Spleen (tissue), 11 donors: ENCODE measurements around the gene SLIT1. TPM values are rescaled to one million over a fixed set of nuclear protein-coding genes. Genes with fewer than 3 reads are reported as not detected.

ENCODE experiments used
- DNase-seq: peaks from one replicate; pipeline ENCODE4 v3.0.0-alpha.2; 2020
- H3K27ac ChIP-seq, 8 donors: fragments of 200-600 bp; sonication (generic) in 7 of 8; 1 replicate in 4 of 8; 2 replicates in 4 of 8; pipeline versions ENCODE4 v1.5.0 to v1.8.0; 2016 to 2021; ENCODE audit warnings: inconsistent platforms in 4 of 8, mild to moderate bottlenecking in 4 of 8, moderate library complexity in 1 of 8
- H3K27me3 ChIP-seq, 7 donors: fragments of 200-600 bp; sonication (generic) in 6 of 7; replicated peaks in 1 of 7; 1 replicate in 4 of 7; 2 replicates in 3 of 7; pipeline versions ENCODE4 v1.5.0 to v1.8.0; 2016 to 2021; ENCODE audit warnings: inconsistent platforms in 3 of 7, mild to moderate bottlenecking in 1 of 7
- H3K36me3 ChIP-seq, 6 donors: fragments of 200-600 bp; sonication (generic) in 5 of 6; 1 replicate in 4 of 6; 2 replicates in 2 of 6; pipeline versions ENCODE4 v1.5.0 to v1.8.0; 2016 to 2021; ENCODE audit warnings: inconsistent platforms in 2 of 6
- H3K4me1 ChIP-seq, 6 donors: fragments of 200-600 bp; sonication (generic) in 5 of 6; 1 replicate in 3 of 6; 2 replicates in 3 of 6; pipeline versions ENCODE4 v1.5.0 to v1.8.0; 2016 to 2021; ENCODE audit warnings: inconsistent platforms in 3 of 6
- H3K4me3 ChIP-seq, 8 donors: fragments of 200-600 bp; sonication (generic) in 7 of 8; 1 replicate in 4 of 8; 2 replicates in 4 of 8; pipeline versions ENCODE4 v1.5.0 to v1.8.0; 2016 to 2021; ENCODE audit warnings: inconsistent platforms in 4 of 8, mild to moderate bottlenecking in 4 of 8, moderate library complexity in 2 of 8
- H3K9me3 ChIP-seq, 8 donors: fragments of 200-600 bp; sonication (generic) in 7 of 8; 1 replicate in 4 of 8; 2 replicates in 4 of 8; pipeline versions ENCODE4 v1.5.0 to v1.8.0; 2016 to 2021; ENCODE audit warnings: inconsistent platforms in 4 of 8
- CTCF ChIP-seq, 11 experiments: fragments of 200-600 bp in 7 of 11; fragments of 450-650 bp in 4 of 11; sonication (generic) in 4 of 11; IDR thresholded peaks in 8 of 11; conservative IDR thresholded peaks in 3 of 11; 1 replicate in 7 of 11; 2 replicates in 4 of 11; pipeline versions ENCODE4 v1.4.0 to v1.8.0; 2016 to 2021; ENCODE audit warnings: antibody characterized with exemption in 11 of 11, inconsistent platforms in 4 of 11, mild to moderate bottlenecking in 1 of 11
- POLR2A ChIP-seq, 3 donors: fragments of 450-650 bp; IDR thresholded peaks; one replicate each; pipeline ENCODE4 v1.5.1; 2017; ENCODE audit warnings: antibody characterized with exemption in 3 of 3, mild to moderate bottlenecking in 1 of 3
- POLR2AphosphoS5 ChIP-seq, 3 donors: sonication (generic); formaldehyde crosslinking; IDR thresholded peaks; one replicate each; pipeline ENCODE4 v1.5.1; 2017; ENCODE audit warnings: antibody characterized with exemption in 3 of 3
- WGBS, 5 donors: extraction: QIAGEN DNeasy Blood & Tissue Kit in 3 of 5; methylation state at CpG; one replicate each; pipeline versions ENCODE4 v1.1.5 to v1.1.7; 2013 to 2018; 5-methylcytosine and 5-hydroxymethylcytosine counted together
- intact Hi-C: fragments of 100-400 bp; cut with DNase I; formaldehyde crosslinking; loops from one replicate; pipeline ENCODE4 v1.15.0; 2023; ENCODE audit warnings: low total_unique reads
- polyA plus RNA-seq, 3 donors: library from polyadenylated mRNA; stranded (reverse); fragments of 200-250 nt; gene quantifications; one replicate each; pipeline ENCODE4 v1.2.1, GENCODE V29; 2013
- total RNA-seq, 7 donors: library from RNA; depleted of rRNA in 3 of 7; stranded (reverse); fragments of >200 nt in 3 of 7; fragmentation: NEBNext Ultra II Directional in 4 of 7; extraction: Animal tissue kit (Norgen Biotek cat#: 25700) in 4 of 7; gene quantifications; one replicate each; pipeline versions ENCODE4 v1.1.0 to v1.2.1, GENCODE V29; 2016 to 2021
- donor health status: healthy with polysubstance abuse.
- donor health status: DM: no; HTN: no; CAD: no; lungs with moderate emphysema.
- donor health status: DM: no; HTN: no; CAD: no.
- donor health status: Bipolar disorder and iron deficiency.
- donor health status: healthy.
- donor health status: DM: no; HTN: no; CAD: no.
- donor health status: DM: yes; HTN: yes; CAD: no.

SLIT1 gene
- total and polyA plus RNA-seq, 10 donors: 0.11 to 0.82 (median 0.52) TPM

GRCh38 chr10:97127509-97127908, 58.2 kb downstream of the SLIT1 start:
- DNase-seq: peak; percentile 34
- no peak for TF ChIP-seq POLR2AphosphoS5 (IDR thresholded peaks at IDR 0.05)
- TF ChIP-seq CTCF (IDR thresholded peaks at IDR 0.05 in 8 of 11, conservative IDR thresholded peaks at IDR 0.05 in 3 of 11): no peak
- no peak for TF ChIP-seq POLR2A (IDR thresholded peaks at IDR 0.05)
- Histone ChIP-seq H3K27me3 (peaks cover 0 to 32% (median 0%) of the 10 kb centered on the region in 7 donors), H3K9me3 (no peaks in the 10 kb centered on the region), H3K27ac (no peak overlapping the region), H3K4me1 (no peaks in the 10 kb centered on the region), H3K4me3 (no peak overlapping the region), H3K36me3 (no peaks in the 10 kb centered on the region)
- intact Hi-C loops: no loop called here
- 70 to 81% (median 73%) methylated on average over 6 to 7 of the region's 7 CpGs for WGBS, 5 donors

GRCh38 chr10:97124211-97124610, 61.5 kb downstream of the SLIT1 start:
- intact Hi-C loops: no loop called here
- no peak overlapping the region for H3K27ac ChIP-seq
- H3K4me1 ChIP-seq: no peaks in the 10 kb centered on the region
- no peaks in the 10 kb centered on the region for H3K36me3 ChIP-seq
- TF ChIP-seq POLR2A (IDR thresholded peaks at IDR 0.05): no peak
- no peak for TF ChIP-seq CTCF (IDR thresholded peaks at IDR 0.05 in 8 of 11, conservative IDR thresholded peaks at IDR 0.05 in 3 of 11)
- no peak for TF ChIP-seq POLR2AphosphoS5 (IDR thresholded peaks at IDR 0.05)
- peaks cover 0 to 26% (median 2%) of the 10 kb centered on the region in 7 donors for H3K27me3 ChIP-seq
- no peak overlapping the region for H3K4me3 ChIP-seq
- no peaks in the 10 kb centered on the region for H3K9me3 ChIP-seq
- peak; percentile 18 for DNase-seq
- WGBS, 5 donors: 60 to 90% (median 71%) methylated on average over 5 of the region's 5 CpGs

GRCh38 chr10:97123765-97124164, 62.0 kb downstream of the SLIT1 start:
- Histone ChIP-seq H3K27ac (no peak overlapping the region), H3K4me3 (no peak overlapping the region), H3K4me1 (no peaks in the 10 kb centered on the region), H3K27me3 (peaks cover 0 to 30% (median 6%) of the 10 kb centered on the region in 7 donors), H3K36me3 (no peaks in the 10 kb centered on the region), H3K9me3 (no peaks in the 10 kb centered on the region)
- intact Hi-C loops: no loop called here
- TF ChIP-seq CTCF (IDR thresholded peaks at IDR 0.05 in 8 of 11, conservative IDR thresholded peaks at IDR 0.05 in 3 of 11) (no peak), POLR2A (IDR thresholded peaks at IDR 0.05) (no peak), POLR2AphosphoS5 (IDR thresholded peaks at IDR 0.05) (no peak)
- WGBS, 5 donors: 68 to 77% (median 71%) methylated on average over 5 of the region's 5 CpGs
- DNase-seq: peak; percentile 15

- peak; percentile 4 for DNase-seq
- peaks cover 0 to 34% (median 6%) of the 10 kb centered on the region in 7 donors for H3K27me3 ChIP-seq
- 50 to 70% (median 69%) methylated on average over 4 of the region's 4 CpGs for WGBS, 5 donors
Measured at GRCh38 chr10:97121041-97121440, 64.7 kb downstream of the SLIT1 start.

More at GRCh38 chr10:97121041-97121440, 64.7 kb downstream of the SLIT1 start:
- Histone ChIP-seq H3K9me3 (no peaks in the 10 kb centered on the region), H3K4me1 (no peaks in the 10 kb centered on the region), H3K27ac (no peak overlapping the region), H3K36me3 (no peaks in the 10 kb centered on the region), H3K4me3 (no peak overlapping the region)
- no peak for TF ChIP-seq POLR2A (IDR thresholded peaks at IDR 0.05)
- TF ChIP-seq POLR2AphosphoS5 (IDR thresholded peaks at IDR 0.05): no peak
- TF ChIP-seq CTCF (IDR thresholded peaks at IDR 0.05 in 8 of 11, conservative IDR thresholded peaks at IDR 0.05 in 3 of 11): no peak
- intact Hi-C loops: no loop called here
